H1 (cell line): ENCODE data around the gene TBRG4. TPM values are rescaled to one million over a fixed set of nuclear protein-coding genes. Genes with fewer than 3 reads are reported as not detected.

Experiments used
- CTCF ChIA-PET: fragments of 300-600 bp; sonication (Branson Sonifier 250); formaldehyde crosslinking; loops from one replicate; lab custom pipeline; 2021; ENCODE audit not compliant: partially characterized antibody; lab: Charles Lee
- POLR2A ChIA-PET: fragments of 300-600 bp; sonication (Branson Sonifier 250); formaldehyde crosslinking; loops from one replicate; lab custom pipeline; 2021; ENCODE audit warnings: inconsistent platforms; ENCODE audit not compliant: partially characterized antibody; lab: Charles Lee
- DNase-seq, 2 experiments: peaks; one replicate each; pipeline versions ENCODE4 v3.0.0 to v3.0.0-alpha.2; 2010 to 2022; ENCODE audit warnings: low spot score in 2 of 2, low read depth in 1 of 2, mixed read lengths in 1 of 2
- FAIRE-seq: peaks from 2 replicates; lab custom pipeline; 2011; peaks lifted over from hg19 to GRCh38; lab: Jason Lieb, UNC
- H2AFZ ChIP-seq: 2 replicates; pipeline ENCODE4 v1.8.1; 2012; ENCODE audit warnings: low read length, inconsistent platforms
- H2AK5ac ChIP-seq: 2 replicates; pipeline ENCODE4 v1.6.1; 2013; ENCODE audit warnings: low read depth, low read length
- H2BK120ac ChIP-seq: replicated peaks from 2 replicates; pipeline ENCODE3; 2013; ENCODE audit warnings: low read depth, low read length, inconsistent platforms
- H2BK12ac ChIP-seq: 2 replicates; pipeline ENCODE4 v1.6.1; 2013; ENCODE audit warnings: low read depth, low read length
- H2BK15ac ChIP-seq: 2 replicates; pipeline ENCODE4 v1.6.1; 2013; ENCODE audit warnings: low read length
- H2BK20ac ChIP-seq: 2 replicates; pipeline ENCODE4 v1.6.1; 2013; ENCODE audit warnings: low read length
- H2BK5ac ChIP-seq: 2 replicates; pipeline ENCODE4 v1.6.1; 2013; ENCODE audit warnings: low read depth, low read length
- H3K14ac ChIP-seq: 2 replicates; pipeline ENCODE4 v1.6.1; 2013; ENCODE audit warnings: inconsistent platforms; ENCODE audit not compliant: insufficient read length
- H3K18ac ChIP-seq: 2 replicates; pipeline ENCODE4 v1.6.1; 2013; ENCODE audit warnings: low read length; ENCODE audit errors: extremely low read depth
- H3K23ac ChIP-seq: 2 replicates; pipeline ENCODE4 v1.6.1; 2013; ENCODE audit warnings: inconsistent platforms; ENCODE audit not compliant: insufficient read length
- H3K23me2 ChIP-seq: 2 replicates; pipeline ENCODE4 v1.6.1; 2013; ENCODE audit warnings: low read depth, low read length
- H3K27ac ChIP-seq: 2 replicates; pipeline ENCODE4 v1.6.1; 2011; ENCODE audit warnings: low read depth, low read length, inconsistent platforms
- H3K27me3 ChIP-seq, 4 experiments: replicated peaks in 1 of 4; 1 replicate in 1 of 4; 2 replicates in 3 of 4; pipeline versions ENCODE4 v1.6.1 to v1.8.1; 2011 to 2013; ENCODE audit warnings: low read length in 3 of 4, mild to moderate bottlenecking in 3 of 4, inconsistent platforms in 2 of 4, mixed read lengths in 2 of 4, moderate library complexity in 1 of 4; ENCODE audit not compliant: control insufficient read depth in 3 of 4, insufficient read depth in 3 of 4; ENCODE audit errors: extremely low read depth in 1 of 4
- H3K36me3 ChIP-seq, 4 experiments: 2 replicates each; pipeline versions ENCODE4 v1.6.1 to v1.8.1; 2011 to 2013; ENCODE audit warnings: mild to moderate bottlenecking in 4 of 4, low read length in 3 of 4, moderate library complexity in 2 of 4, control low read depth in 1 of 4, inconsistent platforms in 1 of 4; ENCODE audit not compliant: insufficient read depth in 4 of 4, control insufficient read depth in 2 of 4
- H3K4ac ChIP-seq: replicated peaks from 2 replicates; pipeline ENCODE3; 2013; ENCODE audit warnings: low read length, low read depth, mixed read lengths, inconsistent platforms; ENCODE audit not compliant: insufficient read length
- H3K4me1 ChIP-seq, 4 experiments: replicated peaks in 1 of 4; 1 replicate in 1 of 4; 2 replicates in 3 of 4; pipeline versions ENCODE4 v1.6.1 to v1.8.1; 2011 to 2013; ENCODE audit warnings: low read length in 3 of 4, inconsistent platforms in 2 of 4, mixed read lengths in 1 of 4; ENCODE audit not compliant: insufficient read depth in 4 of 4, control insufficient read depth in 3 of 4
- H3K4me2 ChIP-seq, 2 experiments: 2 replicates each; pipeline versions ENCODE4 v1.6.1 to v1.8.1; 2011 to 2013; ENCODE audit warnings: low read depth in 2 of 2, low read length in 2 of 2, control low read depth in 1 of 2, inconsistent platforms in 1 of 2, mild to moderate bottlenecking in 1 of 2; ENCODE audit not compliant: insufficient read depth in 1 of 2
- H3K4me3 ChIP-seq, 4 experiments: fragments of 200-600, 300-600 bp in 1 of 4; sonication (generic), shearing (Covaris generic), sonication (Bioruptor Twin) in 1 of 4; 2 replicates each; pipeline versions ENCODE4 v1.5.1 to v1.8.1; 2011 to 2016; ENCODE audit warnings: low read length in 4 of 4, low read depth in 3 of 4, control low read depth in 2 of 4, inconsistent platforms in 2 of 4, mild to moderate bottlenecking in 2 of 4, mixed read lengths in 1 of 4, moderate library complexity in 1 of 4; ENCODE audit not compliant: insufficient read depth in 2 of 4; ENCODE audit errors: extremely low read depth in 1 of 4
- H3K56ac ChIP-seq: replicated peaks from 2 replicates; pipeline ENCODE3; 2013; ENCODE audit warnings: low read depth, mild to moderate bottlenecking, mixed read lengths, low read length, inconsistent platforms; ENCODE audit not compliant: insufficient read length
- H3K79me1 ChIP-seq: 2 replicates; pipeline ENCODE4 v1.6.1; 2013; ENCODE audit warnings: low read depth, low read length, control low read depth
- H3K79me2 ChIP-seq, 2 experiments: 2 replicates each; pipeline versions ENCODE4 v1.6.1 to v1.8.1; 2012 to 2013; ENCODE audit warnings: low read length in 2 of 2, mild to moderate bottlenecking in 2 of 2, inconsistent platforms in 1 of 2; ENCODE audit not compliant: insufficient read depth in 2 of 2, control insufficient read depth in 1 of 2
- H3K9ac ChIP-seq, 4 experiments: replicated peaks in 1 of 4; 1 replicate in 1 of 4; 2 replicates in 3 of 4; pipeline versions ENCODE4 v1.6.1 to v1.8.1; 2011 to 2013; ENCODE audit warnings: low read depth in 3 of 4, low read length in 3 of 4, control low read depth in 2 of 4, mild to moderate bottlenecking in 2 of 4, moderate library complexity in 2 of 4, inconsistent platforms in 1 of 4; ENCODE audit errors: extremely low read depth in 1 of 4
- H3K9me3 ChIP-seq, 2 experiments: 2 replicates each; pipeline versions ENCODE4 v1.6.1 to v1.8.1; 2012 to 2013; ENCODE audit warnings: mild to moderate bottlenecking in 2 of 2, moderate library complexity in 2 of 2, control low read depth in 1 of 2, inconsistent platforms in 1 of 2, low read depth in 1 of 2, low read length in 1 of 2, mixed read lengths in 1 of 2; ENCODE audit not compliant: insufficient read depth in 2 of 2
- H4K20me1 ChIP-seq, 2 experiments: replicated peaks in 1 of 2; 2 replicates each; pipeline versions ENCODE3 to v1.8.1; 2011 to 2013; ENCODE audit warnings: inconsistent platforms in 2 of 2, low read length in 2 of 2, mild to moderate bottlenecking in 1 of 2; ENCODE audit not compliant: insufficient read depth in 2 of 2, control insufficient read depth in 1 of 2
- H4K5ac ChIP-seq: 2 replicates; pipeline ENCODE4 v1.6.1; 2013; ENCODE audit warnings: low read length, low read depth, mixed read lengths, inconsistent platforms; ENCODE audit not compliant: insufficient read length
- H4K8ac ChIP-seq: 2 replicates; pipeline ENCODE4 v1.8.0; 2013; ENCODE audit warnings: mild to moderate bottlenecking, moderate library complexity, low read length, inconsistent platforms; ENCODE audit not compliant: insufficient read depth; ENCODE audit errors: extremely low read depth
- H4K91ac ChIP-seq: replicated peaks from 2 replicates; pipeline ENCODE3; 2013; ENCODE audit warnings: low read length, mixed read lengths, inconsistent platforms; ENCODE audit not compliant: insufficient read length
- ATF2 ChIP-seq: IDR thresholded peaks from 2 replicates; pipeline ENCODE4 v1.6.1; 2012; ENCODE audit warnings: low read length, inconsistent platforms
- CBX8 ChIP-seq: fragments of 300-800, 300-1000 bp; sonication (generic); IDR thresholded peaks from 2 replicates; pipeline ENCODE4 v1.7.1; 2016; ENCODE audit warnings: low read depth, low read length, borderline replicate concordance
- CEBPB ChIP-seq: IDR thresholded peaks from 2 replicates; pipeline ENCODE4 v1.6.1; 2012; ENCODE audit warnings: low read depth, low read length
- CHD1 ChIP-seq: IDR thresholded peaks from 2 replicates; pipeline ENCODE4 v1.6.1; 2012; ENCODE audit warnings: low read depth, low read length, improper control_type of control experiment
- CREB1 ChIP-seq: IDR thresholded peaks from 2 replicates; pipeline ENCODE4 v1.6.1; 2012; ENCODE audit warnings: inconsistent platforms
- CTBP2 ChIP-seq: IDR thresholded peaks from 2 replicates; pipeline ENCODE4 v1.7.0; 2011; ENCODE audit warnings: borderline replicate concordance, mild to moderate bottlenecking, moderate library complexity, mixed read lengths, low read length; ENCODE audit not compliant: insufficient read depth, insufficient read length
- EZH2 ChIP-seq: fragments of 200-600 bp; sonication (generic); IDR thresholded peaks from 2 replicates; pipeline ENCODE4 v1.7.1; 2012; ENCODE audit warnings: low read depth, mild to moderate bottlenecking, moderate library complexity, low read length, inconsistent platforms; ENCODE audit not compliant: severe bottlenecking
- JUN ChIP-seq: IDR thresholded peaks from 2 replicates; pipeline ENCODE4 v1.6.1; 2011; ENCODE audit warnings: low read depth, mild to moderate bottlenecking, improper control_type of control experiment, low read length
- RXRA ChIP-seq: IDR thresholded peaks from 2 replicates; pipeline ENCODE4 v1.6.1; 2011; ENCODE audit warnings: low read depth, mild to moderate bottlenecking, low read length, moderate library complexity; ENCODE audit not compliant: insufficient read depth
- TAF1 ChIP-seq: IDR thresholded peaks from 2 replicates; pipeline ENCODE4 v1.6.1; 2011; ENCODE audit warnings: mild to moderate bottlenecking, low read depth, low read length
- TAF7 ChIP-seq: optimal IDR thresholded peaks from 2 replicates; pipeline ENCODE3; 2011; ENCODE audit warnings: low read depth, mild to moderate bottlenecking, inconsistent platforms, low read length, moderate library complexity, borderline replicate concordance
- TCF12 ChIP-seq: IDR thresholded peaks from 2 replicates; pipeline ENCODE4 v1.6.1; 2011; ENCODE audit warnings: low read depth, mild to moderate bottlenecking, low read length
- YY1 ChIP-seq: IDR thresholded peaks from 2 replicates; pipeline ENCODE4 v1.6.1; 2011; ENCODE audit warnings: low read depth, mild to moderate bottlenecking, low read length
- ZNF274 ChIP-seq: IDR thresholded peaks from 2 replicates; pipeline ENCODE4 v1.7.0; 2012; ENCODE audit warnings: low read length, borderline replicate concordance; ENCODE audit errors: extremely low read depth
- WGBS, 2 experiments: shearing (Covaris generic) in 1 of 2; methylation state at CpG; one replicate each; pipeline versions ENCODE4 v1.1.6 to v1.1.7; 2013 to 2015; ENCODE audit warnings: low lambda C conversion rate in 2 of 2, mixed read lengths in 2 of 2, inconsistent platforms in 1 of 2, low coverage in 1 of 2, missing lambda C conversion rate in 1 of 2; ENCODE audit not compliant: insufficient replicate concordance in 2 of 2, insufficient coverage in 1 of 2, insufficient read length in 1 of 2; ENCODE audit errors: extremely low coverage in 1 of 2, missing lambda C conversion rate in 1 of 2; 5-methylcytosine and 5-hydroxymethylcytosine counted together
- polyA plus RNA-seq, 7 experiments: library from polyadenylated mRNA; depleted of rRNA in 3 of 7; stranded (reverse) in 5 of 7; unstranded in 2 of 7; fragments of >200 nt in 5 of 7; fragments of 200-250 nt in 2 of 7; gene quantifications; 1 replicate in 5 of 7; 2 replicates in 1 of 7; 4 replicates in 1 of 7; pipeline versions ENCODE4 v1.2.1 to v1.2.3, GENCODE V29; 2011 to 2013; ENCODE audit warnings: missing spikeins in 2 of 7, mixed read lengths in 2 of 7
- total RNA-seq: library from RNA; stranded (reverse); fragmentation: NEBNext Ultra II Directional; extraction: Animal tissue kit (Norgen Biotek cat#: 25700); gene quantifications from 2 replicates; pipeline ENCODE4 v1.2.1, GENCODE V29; 2021

TBRG4 gene
- total and polyA plus RNA-seq, 2 of the 8 experiments (the other 6 are each of a cell fraction or from before 2014, with no cell fraction given), result 110 to 137 TPM

- H4K91ac ChIP-seq, result no peak overlapping the region
- no peak overlapping the region for H2AK5ac ChIP-seq
- no peaks in the 10 kb centered on the region; a peak in 1 of 7 replicates for H3K4me1 ChIP-seq
- FAIRE-seq (no peak), DNase-seq (no peak)
- H3K4me3 ChIP-seq, result no peak overlapping the region
- POLR2A ChIA-PET, result no interaction called here
- H3K4me2 ChIP-seq, result no peak overlapping the region
- H4K20me1 ChIP-seq, result peaks cover 2 to 7% of the 10 kb centered on the region in 2 experiments
- H3K9ac ChIP-seq, result no peak overlapping the region
- no peak overlapping the region for H4K8ac ChIP-seq
- H3K4ac ChIP-seq, result no peak overlapping the region
- H2BK12ac ChIP-seq, result no peak overlapping the region
- H3K36me3 ChIP-seq, result peaks cover 0 to 10% (median 4%) of the 10 kb centered on the region in 4 experiments; a peak in 6 of 8 replicates
- H3K27ac ChIP-seq, result no peak overlapping the region
- 85% methylated on average over 1 of the region's 1 CpG; no CpG with 5 or more reads in 1 of the 2 experiments for WGBS, 2 experiments
- H3K56ac ChIP-seq, result no peak overlapping the region
- no peak overlapping the region for H3K18ac ChIP-seq
- H2BK15ac ChIP-seq, result no peak overlapping the region
- H3K23ac ChIP-seq, result no peak overlapping the region
- H3K79me2 ChIP-seq, result no peaks in the 10 kb centered on the region
- H2BK20ac ChIP-seq, result no peak overlapping the region
- no peaks in the 10 kb centered on the region for H3K27me3 ChIP-seq
- no peaks in the 10 kb centered on the region for H3K9me3 ChIP-seq
- H3K23me2 ChIP-seq, result no peaks in the 10 kb centered on the region; the same call in 1 of the 2 replicates
- no peak overlapping the region for H2BK120ac ChIP-seq
- H2BK5ac ChIP-seq, result no peak overlapping the region
- H3K14ac ChIP-seq, result no peak overlapping the region
- no peak overlapping the region for H4K5ac ChIP-seq
- no peak overlapping the region for H2AFZ ChIP-seq
- H3K79me1 ChIP-seq, result no peaks in the 10 kb centered on the region
- CTCF ChIA-PET, result no interaction called here
- no peak for TF ChIP-seq TAF7
- no peak for TF ChIP-seq CHD1
- no peak for TF ChIP-seq YY1
- no peak for TF ChIP-seq EZH2
- TF ChIP-seq CBX8, result no peak
- TF ChIP-seq TCF12, result no peak
- TF ChIP-seq RXRA, result no peak
- TF ChIP-seq TAF1, result no peak
- no peak for TF ChIP-seq CREB1
- TF ChIP-seq CTBP2, result no peak
- TF ChIP-seq ATF2, result no peak
- TF ChIP-seq ZNF274, result no peak
- no peak for TF ChIP-seq JUN
- TF ChIP-seq CEBPB, result no peak
These were observed 36.2 kb downstream of the TBRG4 start for GRCh38 chr7:45075355-45075644.
